ENCODE results near the gene CBFA2T3. TPM values are rescaled to one million over a fixed set of nuclear protein-coding genes. Genes with fewer than 3 reads are reported as not detected.
A peak's percentile ranks its signal among the peaks of the same experiment; 100 is the strongest.
"Not testable (repeated sequence)": the region's sequence is repeated elsewhere in the genome, so short reads cannot be mapped to it uniquely, and the experiment has no call there.

The CBFA2T3 gene
- total and polyA plus RNA-seq, 8 donors = 3.8 to 10.4 (median 5.4) TPM

DNA sequence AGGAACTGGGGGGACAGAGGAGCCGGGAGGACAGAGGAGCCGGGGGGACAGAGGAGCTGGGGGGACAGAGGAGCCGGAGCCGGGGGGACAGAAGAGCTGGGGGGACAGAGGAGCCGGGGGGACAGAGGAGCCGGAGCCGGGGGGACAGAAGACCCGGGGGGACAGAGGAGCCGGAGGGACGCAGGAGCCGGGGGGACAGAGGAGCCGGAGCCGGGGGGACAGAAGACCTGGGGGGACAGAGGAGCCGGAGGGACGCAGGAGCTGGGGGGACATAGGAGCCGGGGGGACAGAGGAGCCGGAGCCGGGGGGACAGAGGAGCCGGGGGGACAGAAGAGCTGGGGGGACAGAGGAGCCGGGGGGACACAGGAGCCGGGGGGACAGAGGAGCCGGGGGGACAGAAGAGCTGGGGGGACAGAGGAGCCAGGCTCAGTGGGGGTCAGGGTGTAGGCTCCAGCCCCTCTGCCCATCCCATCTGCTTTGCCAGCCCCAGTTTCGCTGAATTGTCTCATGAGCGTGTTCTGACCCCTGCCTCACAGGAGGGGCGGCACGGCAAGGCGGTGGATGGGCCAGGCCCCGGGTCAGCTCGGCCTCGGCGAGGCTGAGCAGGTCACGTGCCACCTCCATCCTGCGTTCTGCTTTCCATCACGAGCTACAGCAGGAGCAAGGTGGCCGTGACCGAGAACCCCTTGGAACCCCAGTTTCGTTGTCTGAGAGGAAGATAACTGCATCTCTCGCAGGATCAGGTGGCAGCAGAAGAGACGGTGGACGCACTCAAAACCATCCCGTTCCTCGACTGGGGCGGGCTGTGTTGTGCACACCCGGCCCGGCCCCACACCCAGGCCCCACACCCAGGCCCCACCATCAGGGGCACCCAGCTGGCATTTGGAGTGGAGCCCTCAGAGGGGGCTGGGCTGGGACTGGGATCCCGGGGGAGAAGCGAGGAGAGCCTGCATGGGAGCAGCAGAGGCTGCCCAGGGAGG is 26.1 kb upstream of the CBFA2T3 start:
- no peak for ATAC-seq
- Histone ChIP-seq H3K9me3 (peaks cover 3 to 15% of the 10 kb centered on the region in 2 donors), H3K4me1 (peaks cover 0 to 10% of the 10 kb centered on the region in 2 donors), H3K27ac (no peak overlapping the region), H3K27me3 (peaks cover 6 to 63% of the 10 kb centered on the region in 2 donors), H3K4me3 (no peak overlapping the region), H3K36me3 (no peaks in the 10 kb centered on the region)
- TF ChIP-seq, protein P1, sequence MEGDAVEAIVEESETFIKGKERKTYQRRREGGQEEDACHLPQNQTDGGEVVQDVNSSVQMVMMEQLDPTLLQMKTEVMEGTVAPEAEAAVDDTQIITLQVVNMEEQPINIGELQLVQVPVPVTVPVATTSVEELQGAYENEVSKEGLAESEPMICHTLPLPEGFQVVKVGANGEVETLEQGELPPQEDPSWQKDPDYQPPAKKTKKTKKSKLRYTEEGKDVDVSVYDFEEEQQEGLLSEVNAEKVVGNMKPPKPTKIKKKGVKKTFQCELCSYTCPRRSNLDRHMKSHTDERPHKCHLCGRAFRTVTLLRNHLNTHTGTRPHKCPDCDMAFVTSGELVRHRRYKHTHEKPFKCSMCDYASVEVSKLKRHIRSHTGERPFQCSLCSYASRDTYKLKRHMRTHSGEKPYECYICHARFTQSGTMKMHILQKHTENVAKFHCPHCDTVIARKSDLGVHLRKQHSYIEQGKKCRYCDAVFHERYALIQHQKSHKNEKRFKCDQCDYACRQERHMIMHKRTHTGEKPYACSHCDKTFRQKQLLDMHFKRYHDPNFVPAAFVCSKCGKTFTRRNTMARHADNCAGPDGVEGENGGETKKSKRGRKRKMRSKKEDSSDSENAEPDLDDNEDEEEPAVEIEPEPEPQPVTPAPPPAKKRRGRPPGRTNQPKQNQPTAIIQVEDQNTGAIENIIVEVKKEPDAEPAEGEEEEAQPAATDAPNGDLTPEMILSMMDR (IDR thresholded peaks at IDR 0.05) = no peak
- DNase-seq = peak in 1 of 4 donors; percentile 66
- intact Hi-C loops (cut with DNase I) = no loop called here

DNA sequence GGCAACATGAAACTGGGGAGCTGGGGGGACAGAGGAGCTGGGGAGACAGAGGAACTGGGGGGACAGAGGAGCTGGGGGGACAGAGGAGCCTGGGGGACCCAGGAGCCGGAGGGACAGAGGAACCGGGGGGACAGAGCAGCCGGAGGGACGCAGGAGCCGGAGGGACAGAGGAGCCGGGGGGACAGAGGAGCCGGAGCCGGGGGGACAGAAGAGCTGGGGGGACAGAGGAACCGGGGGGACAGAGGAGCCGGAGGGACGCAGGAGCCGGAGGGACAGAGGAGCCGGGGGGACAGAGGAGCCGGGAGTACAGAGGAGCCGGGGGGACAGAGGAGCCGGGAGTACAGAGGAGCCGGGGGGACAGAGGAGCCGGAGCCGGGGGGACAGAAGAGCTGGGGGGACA is 25.1 kb upstream of the CBFA2T3 start:
- H3K4me1 ChIP-seq; ATAC-seq; H3K27ac ChIP-seq; H3K36me3 ChIP-seq; intact Hi-C loops (cut with DNase I); H3K4me3 ChIP-seq: not testable (repeated sequence)
- Histone ChIP-seq H3K9me3 (peaks cover 4 to 26% of the 10 kb centered on the region in 2 donors), H3K27me3 (peaks cover 6 to 55% of the 10 kb centered on the region in 2 donors)
- DNase-seq = peak in 1 of 4 donors; percentile 54

- Histone ChIP-seq H3K9me3 (peaks cover 4 to 28% of the 10 kb centered on the region in 2 donors), H3K27me3 (peaks cover 6 to 54% of the 10 kb centered on the region in 2 donors), H3K4me1 (peaks cover 0 to 10% of the 10 kb centered on the region in 2 donors), H3K36me3 (no peaks in the 10 kb centered on the region), H3K27ac (no peak overlapping the region), H3K4me3 (no peak overlapping the region)
- intact Hi-C loops (cut with DNase I) = no loop called here
- DNase-seq (peak in 1 of 4 donors; percentile 50), ATAC-seq (no peak)
- TF ChIP-seq, protein P1 (IDR thresholded peaks at IDR 0.05) = no peak
These were observed 24.4 kb upstream of the CBFA2T3 start for GRCh38 chr16:89001117-89002027.

- TF ChIP-seq, protein P1 (IDR thresholded peaks at IDR 0.05) = no peak
- Histone ChIP-seq H3K36me3 (no peaks in the 10 kb centered on the region), H3K9me3 (peaks cover 4 to 28% of the 10 kb centered on the region in 2 donors), H3K27ac (no peak overlapping the region), H3K4me1 (peaks cover 0 to 10% of the 10 kb centered on the region in 2 donors), H3K27me3 (peaks cover 6 to 54% of the 10 kb centered on the region in 2 donors), H3K4me3 (no peak overlapping the region)
- no peak for ATAC-seq
- peak in 1 of 4 donors; percentile 55 for DNase-seq
- intact Hi-C loops (cut with DNase I) = no loop called here
These were observed 23.4 kb upstream of the CBFA2T3 start for GRCh38 chr16:89000207-89000959.
